Caki2 (cell line): Measurements from ENCODE around the gene CACNG5. TPM values are rescaled to one million over a fixed set of nuclear protein-coding genes. Genes with fewer than 3 reads are reported as not detected.

Experiments used
- DNase-seq: peaks from one replicate; pipeline ENCODE4 v3.0.0-alpha.2; 2015; ENCODE audit warnings: low read depth
- in situ Hi-C: cut with HindIII; loops from 2 replicates; pipeline ENCODE4 v1.10.0; 2016; ENCODE audit warnings: low sequenced_read_pairs, low pct_unique_long_range_greater_than_20kb, mixed read lengths
- total RNA-seq: library from RNA; depleted of rRNA; stranded (reverse); fragments of >200 nt; shearing (Covaris generic); gene quantifications from 2 replicates; pipeline ENCODE4 v1.2.3, GENCODE V29; 2014; ENCODE audit warnings: low replicate concordance; rRNA removed

The CACNG5 gene
- total RNA-seq, 1 experiment from 2014 or later: not detected

- in situ Hi-C loops: no loop called here
- no peak for DNase-seq
These were observed 89.0 kb downstream of the CACNG5 start for GRCh38 chr17:66923886-66924285.

GRCh38 chr17:66925811-66926500 is 91.0 kb downstream of the CACNG5 start:
- in situ Hi-C loops: no loop called here
- DNase-seq: no peak

GRCh38 chr17:66928949-66929348 is 94.0 kb downstream of the CACNG5 start:
- DNase-seq: no peak
- in situ Hi-C loops: no loop called here

GRCh38 chr17:66929591-66929990 is 94.7 kb downstream of the CACNG5 start:
- in situ Hi-C loops: no loop called here
- DNase-seq: no peak

GRCh38 chr17:66930933-66931332 is 96.0 kb downstream of the CACNG5 start:
- in situ Hi-C loops: no loop called here
- no peak for DNase-seq

- in situ Hi-C loops: no loop called here
- no peak for DNase-seq
These were observed 97.4 kb downstream of the CACNG5 start for GRCh38 chr17:66932311-66932710.

- no peak for DNase-seq
- in situ Hi-C loops: no loop called here
These were observed 99.1 kb downstream of the CACNG5 start for GRCh38 chr17:66934040-66934439.

Other genes with a start within 250 kb of the CACNG5 start
- gene CACNG4, start 129.6 kb downstream of the CACNG5 start, total RNA-seq: not detected in 2 replicates
- gene CACNG1, start 209.4 kb downstream of the CACNG5 start, total RNA-seq: not detected in 2 replicates